ENCODE data around the gene FRMD3.

The FRMD3 gene

DNA sequence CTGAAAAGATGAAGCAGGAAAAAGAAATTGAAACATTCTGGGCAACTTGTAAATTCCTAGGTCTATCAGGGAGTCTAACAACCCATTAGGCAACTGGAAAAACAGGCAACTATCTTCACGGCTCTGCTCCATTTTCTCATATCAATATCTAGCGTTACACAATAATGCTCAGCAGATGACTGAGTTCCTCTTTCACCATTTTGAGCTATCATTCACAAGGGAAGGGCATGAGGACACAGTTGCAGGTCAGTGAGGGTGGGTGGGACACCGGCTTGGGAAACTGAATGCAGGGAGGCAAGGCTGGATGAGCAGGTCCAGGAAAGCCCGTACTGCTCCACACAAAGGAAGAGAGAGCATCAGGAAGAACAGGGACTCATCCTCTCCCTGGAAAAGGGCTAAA lies 67.0 kb downstream of the FRMD3 start:
- FAIRE-seq (no peak), DNase-seq (ENCODE audit: insufficient read length, low spot score) (no peak)
- TF ChIP-seq, protein P1, sequence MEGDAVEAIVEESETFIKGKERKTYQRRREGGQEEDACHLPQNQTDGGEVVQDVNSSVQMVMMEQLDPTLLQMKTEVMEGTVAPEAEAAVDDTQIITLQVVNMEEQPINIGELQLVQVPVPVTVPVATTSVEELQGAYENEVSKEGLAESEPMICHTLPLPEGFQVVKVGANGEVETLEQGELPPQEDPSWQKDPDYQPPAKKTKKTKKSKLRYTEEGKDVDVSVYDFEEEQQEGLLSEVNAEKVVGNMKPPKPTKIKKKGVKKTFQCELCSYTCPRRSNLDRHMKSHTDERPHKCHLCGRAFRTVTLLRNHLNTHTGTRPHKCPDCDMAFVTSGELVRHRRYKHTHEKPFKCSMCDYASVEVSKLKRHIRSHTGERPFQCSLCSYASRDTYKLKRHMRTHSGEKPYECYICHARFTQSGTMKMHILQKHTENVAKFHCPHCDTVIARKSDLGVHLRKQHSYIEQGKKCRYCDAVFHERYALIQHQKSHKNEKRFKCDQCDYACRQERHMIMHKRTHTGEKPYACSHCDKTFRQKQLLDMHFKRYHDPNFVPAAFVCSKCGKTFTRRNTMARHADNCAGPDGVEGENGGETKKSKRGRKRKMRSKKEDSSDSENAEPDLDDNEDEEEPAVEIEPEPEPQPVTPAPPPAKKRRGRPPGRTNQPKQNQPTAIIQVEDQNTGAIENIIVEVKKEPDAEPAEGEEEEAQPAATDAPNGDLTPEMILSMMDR (IDR thresholded peaks at IDR 0.05; ENCODE audit: insufficient read depth, missing control alignments): no peak

DNA sequence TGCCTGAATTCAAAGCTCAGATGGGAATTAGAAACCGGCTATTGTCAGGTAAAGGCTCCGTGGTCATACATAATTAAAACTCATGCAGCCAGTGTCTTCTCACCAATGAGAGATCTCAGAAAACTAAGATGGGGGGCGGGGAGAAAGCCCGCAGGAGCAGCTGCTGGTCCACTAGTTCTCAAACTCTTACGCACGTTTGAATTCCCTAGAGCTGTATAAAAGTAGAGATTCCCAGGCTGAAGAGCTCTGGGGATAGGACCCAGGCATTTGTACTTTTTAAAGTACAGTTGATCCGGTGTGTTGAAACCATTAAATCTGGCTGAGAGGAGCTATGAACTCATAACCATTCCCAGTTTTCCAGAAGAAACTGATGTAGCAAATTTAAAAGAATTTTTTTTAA lies 68.5 kb downstream of the FRMD3 start:
- TF ChIP-seq, protein P1 (IDR thresholded peaks at IDR 0.05; ENCODE audit: insufficient read depth, missing control alignments): no peak
- DNase-seq (ENCODE audit: insufficient read length, low spot score): no peak
- no peak for FAIRE-seq

DNA sequence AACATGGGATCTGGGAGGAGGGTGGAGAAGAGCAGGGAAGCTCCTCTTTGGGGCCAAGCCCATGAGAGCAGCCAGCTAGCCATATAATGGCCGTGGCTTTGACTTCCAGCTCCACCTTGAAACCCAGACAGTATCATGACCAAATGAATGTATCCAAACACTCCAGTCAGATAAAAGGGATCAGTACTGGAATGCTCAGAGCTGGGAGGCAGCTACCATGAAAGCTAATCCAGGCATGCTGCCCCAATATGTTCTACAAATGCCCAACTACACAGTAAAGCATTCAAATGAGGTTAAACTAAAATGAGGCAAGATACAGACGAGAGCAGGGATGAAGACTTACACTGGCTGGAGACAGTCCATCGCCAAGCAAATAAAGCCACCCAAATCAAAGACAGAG lies 69.4 kb downstream of the FRMD3 start:
- FAIRE-seq: no peak
- no peak for DNase-seq (ENCODE audit: insufficient read length, low spot score)
- TF ChIP-seq, protein P1 (IDR thresholded peaks at IDR 0.05; ENCODE audit: insufficient read depth, missing control alignments): no peak

DNA sequence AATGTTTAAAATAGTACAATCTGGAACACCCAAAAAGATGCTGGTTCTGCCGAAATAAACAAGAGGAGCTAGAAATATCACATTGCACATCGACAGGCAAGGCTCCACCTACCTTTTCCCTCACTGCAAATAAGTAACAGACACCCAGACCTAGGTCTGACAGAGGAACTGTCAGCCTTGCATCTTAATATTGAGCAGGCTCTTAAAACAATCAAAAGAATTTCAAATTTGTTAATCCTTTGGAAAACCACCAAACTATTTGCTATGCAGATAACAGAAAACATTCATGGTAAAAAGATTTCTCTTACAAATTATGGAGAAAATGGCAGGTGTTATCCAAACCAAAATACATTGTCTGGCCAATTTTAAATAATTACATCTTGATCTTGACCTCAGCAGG lies 71.3 kb downstream of the FRMD3 start:
- FAIRE-seq (no peak), DNase-seq (ENCODE audit: insufficient read length, low spot score) (no peak)
- TF ChIP-seq, protein P1 (IDR thresholded peaks at IDR 0.05; ENCODE audit: insufficient read depth, missing control alignments): no peak

DNA sequence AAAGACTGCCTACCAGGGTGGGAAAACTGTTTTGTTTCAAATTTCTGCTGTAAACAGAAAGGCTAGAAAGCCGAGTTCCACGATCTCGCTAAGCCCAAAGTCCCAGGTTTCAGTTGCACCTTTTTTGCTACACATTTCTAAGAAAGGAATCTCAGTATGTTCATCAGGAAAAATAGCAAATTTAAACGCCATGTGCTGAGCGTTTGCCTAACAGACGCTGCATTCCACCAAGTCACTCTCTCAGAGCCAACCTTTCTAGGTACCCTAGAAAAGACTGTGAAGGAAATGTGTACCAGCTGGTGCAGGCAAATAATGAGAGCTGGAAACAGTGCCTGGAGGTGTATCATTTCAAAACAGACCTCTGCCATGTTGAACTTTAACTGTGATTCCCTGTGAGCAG lies 71.8 kb downstream of the FRMD3 start:
- TF ChIP-seq, protein P1 (IDR thresholded peaks at IDR 0.05; ENCODE audit: insufficient read depth, missing control alignments): no peak
- FAIRE-seq (no peak), DNase-seq (ENCODE audit: insufficient read length, low spot score) (no peak)

DNA sequence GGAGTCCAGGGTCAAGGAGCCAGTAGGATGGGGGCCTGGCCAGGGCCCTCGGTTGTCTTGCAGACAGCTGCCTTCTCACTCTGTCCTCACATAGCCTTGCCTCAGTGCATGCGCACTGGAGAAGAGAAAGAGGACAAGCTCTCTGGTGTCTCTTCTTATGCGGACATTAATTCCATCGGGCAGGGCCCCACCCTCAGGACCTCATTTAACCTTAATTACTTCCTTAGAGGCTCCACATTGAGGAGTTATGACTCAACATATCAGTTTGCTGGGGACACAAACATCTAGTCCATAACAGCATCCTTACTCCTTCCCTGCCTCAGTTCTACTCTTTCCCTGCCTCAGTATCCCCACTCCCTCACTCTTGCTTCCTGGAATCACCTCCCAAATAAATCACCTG lies 78.4 kb downstream of the FRMD3 start:
- TF ChIP-seq, protein P1 (IDR thresholded peaks at IDR 0.05; ENCODE audit: insufficient read depth, missing control alignments): no peak
- FAIRE-seq: no peak
- no peak for DNase-seq (ENCODE audit: insufficient read length, low spot score)

DNA sequence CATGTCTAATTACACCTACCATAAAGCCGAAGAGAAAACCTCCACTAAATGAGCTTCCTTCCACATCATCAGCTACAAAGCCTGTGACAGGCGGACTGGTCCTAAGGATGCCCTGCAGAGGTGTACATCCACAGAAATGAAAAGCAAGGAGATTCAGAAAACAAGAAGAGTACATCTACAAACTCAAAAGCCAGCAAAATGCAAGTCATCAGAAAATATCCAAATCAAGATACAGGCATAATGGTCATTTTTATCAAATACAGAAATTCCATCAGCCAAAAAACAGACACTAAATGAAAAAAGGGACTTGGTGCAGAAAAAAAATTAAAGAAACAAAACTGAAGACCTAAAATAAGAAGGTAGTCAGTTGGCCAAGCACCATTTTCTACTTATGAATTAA lies 79.7 kb downstream of the FRMD3 start:
- DNase-seq (ENCODE audit: insufficient read length, low spot score): no peak
- FAIRE-seq: no peak
- TF ChIP-seq, protein P1 (IDR thresholded peaks at IDR 0.05; ENCODE audit: insufficient read depth, missing control alignments): no peak
